ENCODE data around the gene SLC2A13.
"Not testable (repeated sequence)": the region's sequence is repeated elsewhere in the genome, so short reads cannot be mapped to it uniquely, and the experiment has no call there.

SLC2A13 gene

DNA sequence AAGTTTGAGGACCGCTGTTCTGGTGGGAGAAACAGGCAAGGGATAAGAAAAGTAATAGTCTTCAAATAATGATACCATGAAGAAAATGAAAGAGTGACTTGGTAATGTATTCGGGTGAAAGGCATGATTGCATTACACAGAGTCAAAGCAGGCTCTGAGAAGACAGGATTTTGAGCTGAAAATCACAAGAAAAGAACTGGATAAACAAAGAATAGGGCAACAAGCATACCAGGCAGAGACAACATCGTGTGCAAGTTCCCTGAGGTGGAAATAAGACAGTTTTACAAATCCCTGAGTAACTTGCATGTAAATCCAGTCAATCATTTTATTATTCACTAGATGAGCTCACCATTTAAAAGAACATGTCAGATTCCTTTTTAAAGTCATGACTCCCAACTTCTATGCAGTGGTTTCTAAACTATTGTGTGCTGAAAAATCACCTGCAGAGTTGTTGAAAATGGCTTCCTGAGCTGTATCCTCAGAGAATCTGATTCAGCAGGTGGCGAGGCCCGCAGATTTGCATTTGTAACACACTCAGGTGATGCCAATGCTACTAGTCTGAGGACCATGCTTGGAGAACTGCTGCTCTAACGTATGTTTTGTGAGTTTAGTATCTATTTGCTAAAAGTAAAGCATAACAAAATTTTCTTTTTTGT lies 353.3 kb downstream of the SLC2A13 start:
- DNase-seq (ENCODE audit: low spot score) = no peak

DNA sequence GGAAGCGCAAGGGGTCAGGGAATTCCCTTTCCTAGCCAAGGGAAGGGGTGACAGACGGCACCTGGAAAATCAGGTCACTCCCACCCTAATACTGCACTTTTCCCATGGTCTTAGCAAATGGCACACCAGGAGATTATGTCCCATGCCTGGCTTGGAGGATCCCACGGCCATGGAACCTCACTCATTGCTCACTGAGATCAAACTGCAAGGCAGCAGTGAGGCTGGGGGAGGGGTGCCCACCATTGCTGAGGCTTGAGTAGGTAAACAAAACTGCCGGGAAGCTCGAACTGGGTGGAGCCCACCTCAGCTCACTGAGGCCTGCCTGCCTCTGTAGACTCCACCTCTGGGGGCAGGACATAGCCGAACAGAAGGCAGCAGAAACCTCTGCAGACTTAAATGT lies 359.7 kb downstream of the SLC2A13 start:
- not testable (repeated sequence) for DNase-seq (ENCODE audit: low spot score)

DNA sequence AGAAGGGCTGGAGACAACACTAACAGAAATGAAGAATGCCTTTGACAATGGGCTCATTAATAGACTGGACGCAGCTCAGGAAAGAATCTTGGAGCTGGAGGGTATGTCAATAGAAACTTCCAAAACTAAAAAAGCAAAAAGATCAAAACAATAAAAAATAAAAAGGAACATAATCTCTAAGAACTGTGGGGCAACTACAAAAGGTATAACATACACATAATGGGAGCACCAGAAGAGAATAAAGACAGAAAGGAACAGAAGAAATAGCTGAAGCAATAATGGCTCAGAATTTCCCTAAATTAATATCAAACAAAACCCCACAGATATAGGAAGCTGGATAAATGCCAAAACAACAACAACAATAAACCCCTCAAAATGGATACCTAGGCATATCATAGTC lies 362.2 kb downstream of the SLC2A13 start:
- DNase-seq (ENCODE audit: low spot score) = no peak

DNA sequence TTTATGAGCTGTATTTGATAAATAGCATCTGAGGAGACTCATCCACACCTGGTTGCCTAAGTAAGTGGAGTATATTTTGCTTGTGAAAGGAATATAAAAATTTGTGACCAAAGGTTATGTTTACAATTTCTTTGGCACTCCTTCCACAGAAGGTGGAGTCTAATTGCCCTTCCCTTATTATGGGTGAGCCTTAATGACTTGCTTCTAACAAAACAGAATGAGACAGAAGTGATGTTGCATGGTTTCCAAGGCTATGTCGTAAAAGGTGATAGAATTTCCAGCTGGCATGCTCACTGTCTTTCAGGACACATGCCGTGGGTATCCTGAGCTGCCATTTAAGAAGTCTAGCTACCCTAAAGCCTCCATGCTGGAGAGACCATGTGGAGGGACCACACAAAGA lies 369.5 kb downstream of the SLC2A13 start:
- DNase-seq (ENCODE audit: low spot score) = no peak

DNA sequence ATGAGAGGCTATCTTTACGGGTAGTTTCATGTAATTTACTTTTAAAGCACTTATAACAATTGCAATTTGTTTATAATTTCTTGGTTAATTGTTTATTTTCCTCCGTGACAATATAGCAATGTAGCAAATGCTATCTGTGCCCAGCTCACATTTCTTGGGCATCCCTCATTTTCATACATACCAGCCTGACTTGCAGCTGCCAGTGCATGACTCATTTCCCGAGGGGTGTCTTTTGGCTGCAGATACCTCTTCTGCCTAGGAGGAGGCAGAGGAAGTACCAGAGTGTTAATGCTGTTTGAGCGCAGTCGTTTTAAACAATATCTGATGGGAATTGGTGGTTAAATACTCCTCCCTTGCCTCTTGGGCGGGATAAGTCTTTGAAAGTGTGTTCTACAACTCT lies 382.1 kb downstream of the SLC2A13 start:
- no peak for DNase-seq (ENCODE audit: low spot score)

DNA sequence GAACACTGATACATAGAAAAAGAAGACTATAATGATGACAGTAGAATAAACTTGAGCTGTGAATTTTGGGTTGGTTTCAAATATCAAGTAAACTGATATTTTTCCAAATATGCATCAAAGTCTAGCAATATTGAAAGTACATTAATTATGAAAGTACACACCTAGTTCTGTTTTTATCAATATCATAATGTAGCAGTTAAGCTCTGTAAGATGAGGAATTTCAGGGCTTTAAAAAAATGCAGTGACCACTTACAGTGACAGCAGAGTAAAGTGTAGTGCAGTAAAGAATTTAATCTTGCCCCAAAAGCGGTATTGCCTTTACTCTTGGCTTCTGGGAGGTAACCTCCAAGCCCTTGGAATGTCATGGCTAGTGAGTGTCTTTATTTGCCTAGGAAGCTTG lies 383.4 kb downstream of the SLC2A13 start:
- DNase-seq (ENCODE audit: low spot score) = no peak

DNA sequence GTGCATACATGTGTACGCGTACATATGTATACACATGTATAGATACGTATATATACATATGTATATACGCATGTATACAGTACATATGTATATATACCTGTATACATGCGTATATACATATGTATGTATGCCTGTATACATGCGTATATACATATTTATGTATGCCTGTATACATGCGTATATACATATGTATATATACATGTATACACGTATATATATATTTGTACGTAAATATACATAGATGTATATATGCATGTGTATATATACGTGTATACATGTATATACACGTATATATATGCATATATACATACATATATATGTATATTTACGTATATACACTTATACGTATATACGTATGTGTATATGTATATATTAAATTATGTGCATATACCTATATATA lies 392.3 kb downstream of the SLC2A13 start:
- DNase-seq (ENCODE audit: low spot score) = no peak

DNA sequence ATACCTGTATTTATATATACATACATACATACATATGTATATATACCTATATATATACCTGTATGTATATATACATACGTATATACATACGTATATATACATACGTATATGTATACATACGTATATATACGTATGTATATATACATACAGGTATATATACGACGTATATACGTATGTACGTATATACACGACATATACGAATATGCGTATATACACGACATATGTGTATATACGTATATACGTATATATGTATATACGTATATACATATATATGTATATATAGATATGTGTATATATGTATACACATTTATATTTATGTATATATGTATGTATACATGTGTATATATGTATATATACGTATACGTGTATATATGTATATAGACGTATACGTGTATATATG lies 393.5 kb downstream of the SLC2A13 start:
- DNase-seq (ENCODE audit: low spot score) = no peak
